Nasal cavity respiratory epithelium epithelial cell of viscerocranial mucosa (primary cell): ENCODE measurements around the gene JAM2. TPM values are rescaled to one million over a fixed set of nuclear protein-coding genes. Genes with fewer than 3 reads are reported as not detected.

ENCODE experiments used
- total RNA-seq: library from RNA; depleted of rRNA; stranded (reverse); fragments of >200 nt; gene quantifications from 2 replicates; pipeline ENCODE4 v1.2.3, GENCODE V29; 2014

The JAM2 gene
- total RNA-seq: not detected in 2 replicates

GRCh38 chr21:25638660-25639550 lies at the start of gene JAM2:
TSS of gene JAM2 (plus strand) at chr21:25639258. CDS start at chr21:25639822, 564 bp downstream.

GRCh38 chr21:25607151-25608043 lies 31.7 kb upstream of the JAM2 start, which contains the start of gene MRPL39:
TSS of gene MRPL39 (minus strand) at chr21:25607481. CDS start at chr21:25607475, 6 bp downstream.

GRCh38 chr21:25734904-25735645 lies 96.0 kb downstream of the JAM2 start, which contains the start of the genes ATP5PF and GABPA:
TSS of gene ATP5PF (minus strand) at chr21:25734904. CDS start at chr21:25729794, 5,110 bp downstream.
TSS of gene GABPA (plus strand) at chr21:25734972. CDS start at chr21:25741599, 6,627 bp downstream.

Other genes starting within 250 kb of the JAM2 start
- gene MRPL39, start 31.8 kb upstream of the JAM2 start, total RNA-seq: 42.7 and 44.1 TPM in 2 replicates
- 50.9 and 59.7 TPM in 2 replicates for gene ATP5PF, start 95.6 kb downstream of the JAM2 start, total RNA-seq
- gene GABPA, start 95.7 kb downstream of the JAM2 start, total RNA-seq: 17.4 and 24.7 TPM in 2 replicates